ENCODE results near the gene ALOXE3.

The ALOXE3 gene

DNA sequence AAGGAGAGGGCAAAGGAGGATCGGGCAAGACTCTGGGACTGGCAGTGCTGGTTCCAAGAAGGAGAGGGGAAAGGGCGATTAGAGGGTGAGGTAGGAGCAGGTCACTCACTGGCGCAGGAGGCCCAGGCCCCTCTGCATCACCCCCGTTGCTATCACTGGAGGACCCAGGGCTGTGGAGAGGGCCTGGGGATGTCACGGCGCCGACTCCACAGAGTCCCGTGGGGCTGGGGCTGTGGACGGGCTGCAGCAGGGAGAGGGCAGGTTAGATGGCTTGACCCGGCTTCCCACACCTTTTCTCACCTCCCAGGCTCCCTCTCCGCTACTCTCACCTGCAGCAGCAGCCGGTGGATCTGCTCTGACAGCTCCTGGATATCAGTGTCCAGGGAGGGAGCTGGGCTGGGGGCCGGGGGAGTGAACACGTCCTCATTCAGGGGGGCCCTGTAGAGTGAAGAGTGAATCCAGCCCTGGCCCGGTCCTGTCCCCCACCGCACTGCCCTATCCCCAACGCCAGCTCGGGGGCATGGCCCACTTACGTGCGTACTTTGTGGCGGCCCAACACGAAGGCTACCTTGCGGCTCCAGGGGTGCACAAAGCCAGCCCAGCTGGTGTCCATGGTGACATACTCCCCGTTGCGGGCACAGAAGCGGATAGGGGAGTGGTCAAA lies 29.0 kb upstream of the ALOXE3 start:
- no peak for TF ChIP-seq FOXP2 (optimal IDR thresholded peaks at IDR 0.05; ENCODE audit: borderline replicate concordance, extremely low read depth, extremely low read length, insufficient read depth)
- TF ChIP-seq TAF1 (IDR thresholded peaks at IDR 0.05; ENCODE audit: borderline replicate concordance, insufficient read depth, low read length) = no peak

DNA sequence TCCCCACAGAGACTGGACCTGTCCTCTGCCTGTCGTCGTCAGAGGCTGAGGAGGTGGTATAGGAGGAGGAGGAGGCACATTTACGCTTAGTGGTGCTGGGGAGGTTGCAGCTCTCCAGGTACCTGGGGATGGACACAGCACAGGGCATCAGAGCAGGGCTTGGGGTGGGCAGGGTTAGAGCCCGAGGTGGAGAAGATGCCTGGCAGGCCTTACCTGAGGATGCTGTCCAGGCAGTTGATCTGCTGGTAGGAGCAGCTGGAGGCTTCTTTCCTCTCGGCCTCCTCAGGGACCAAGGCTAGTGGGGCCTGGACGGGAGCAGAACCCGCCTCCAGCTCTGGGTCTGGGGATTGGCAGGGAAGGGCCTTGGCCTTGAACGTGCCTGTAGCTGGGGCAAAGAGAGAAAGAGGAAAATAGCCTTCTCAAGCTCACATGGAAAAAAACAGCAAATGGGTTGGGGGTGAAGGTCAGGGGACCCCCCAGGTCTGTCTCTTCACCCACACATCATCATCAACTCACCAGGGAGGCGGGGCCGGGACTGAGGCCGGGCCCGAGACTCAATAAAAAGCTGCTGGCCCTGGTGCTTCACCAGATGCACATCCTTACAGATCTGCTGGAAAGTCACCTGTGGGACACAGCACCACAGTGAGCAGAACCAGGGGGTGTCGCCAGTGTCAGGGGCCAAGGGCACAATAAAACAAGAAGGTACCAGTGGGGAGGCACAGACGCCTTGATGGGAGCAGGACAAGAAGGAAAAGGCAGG lies 28.2 kb upstream of the ALOXE3 start:
- no peak for TF ChIP-seq FOXP2 (optimal IDR thresholded peaks at IDR 0.05; ENCODE audit: borderline replicate concordance, extremely low read depth, extremely low read length, insufficient read depth)
- no peak for TF ChIP-seq POLR2AphosphoS5 (IDR thresholded peaks at IDR 0.05; ENCODE audit: low read depth, low read length)
- TF ChIP-seq SIN3A (IDR thresholded peaks at IDR 0.05; ENCODE audit: borderline replicate concordance, insufficient read depth, low read length) = no peak
- TF ChIP-seq, protein P1, sequence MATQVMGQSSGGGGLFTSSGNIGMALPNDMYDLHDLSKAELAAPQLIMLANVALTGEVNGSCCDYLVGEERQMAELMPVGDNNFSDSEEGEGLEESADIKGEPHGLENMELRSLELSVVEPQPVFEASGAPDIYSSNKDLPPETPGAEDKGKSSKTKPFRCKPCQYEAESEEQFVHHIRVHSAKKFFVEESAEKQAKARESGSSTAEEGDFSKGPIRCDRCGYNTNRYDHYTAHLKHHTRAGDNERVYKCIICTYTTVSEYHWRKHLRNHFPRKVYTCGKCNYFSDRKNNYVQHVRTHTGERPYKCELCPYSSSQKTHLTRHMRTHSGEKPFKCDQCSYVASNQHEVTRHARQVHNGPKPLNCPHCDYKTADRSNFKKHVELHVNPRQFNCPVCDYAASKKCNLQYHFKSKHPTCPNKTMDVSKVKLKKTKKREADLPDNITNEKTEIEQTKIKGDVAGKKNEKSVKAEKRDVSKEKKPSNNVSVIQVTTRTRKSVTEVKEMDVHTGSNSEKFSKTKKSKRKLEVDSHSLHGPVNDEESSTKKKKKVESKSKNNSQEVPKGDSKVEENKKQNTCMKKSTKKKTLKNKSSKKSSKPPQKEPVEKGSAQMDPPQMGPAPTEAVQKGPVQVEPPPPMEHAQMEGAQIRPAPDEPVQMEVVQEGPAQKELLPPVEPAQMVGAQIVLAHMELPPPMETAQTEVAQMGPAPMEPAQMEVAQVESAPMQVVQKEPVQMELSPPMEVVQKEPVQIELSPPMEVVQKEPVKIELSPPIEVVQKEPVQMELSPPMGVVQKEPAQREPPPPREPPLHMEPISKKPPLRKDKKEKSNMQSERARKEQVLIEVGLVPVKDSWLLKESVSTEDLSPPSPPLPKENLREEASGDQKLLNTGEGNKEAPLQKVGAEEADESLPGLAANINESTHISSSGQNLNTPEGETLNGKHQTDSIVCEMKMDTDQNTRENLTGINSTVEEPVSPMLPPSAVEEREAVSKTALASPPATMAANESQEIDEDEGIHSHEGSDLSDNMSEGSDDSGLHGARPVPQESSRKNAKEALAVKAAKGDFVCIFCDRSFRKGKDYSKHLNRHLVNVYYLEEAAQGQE (IDR thresholded peaks at IDR 0.05; ENCODE audit: insufficient read depth in 1 of 2, low read depth in 2 of 2, low read length in 2 of 2) = no peak
- TF ChIP-seq TAF1 (IDR thresholded peaks at IDR 0.05; ENCODE audit: borderline replicate concordance, insufficient read depth, low read length) = no peak

DNA sequence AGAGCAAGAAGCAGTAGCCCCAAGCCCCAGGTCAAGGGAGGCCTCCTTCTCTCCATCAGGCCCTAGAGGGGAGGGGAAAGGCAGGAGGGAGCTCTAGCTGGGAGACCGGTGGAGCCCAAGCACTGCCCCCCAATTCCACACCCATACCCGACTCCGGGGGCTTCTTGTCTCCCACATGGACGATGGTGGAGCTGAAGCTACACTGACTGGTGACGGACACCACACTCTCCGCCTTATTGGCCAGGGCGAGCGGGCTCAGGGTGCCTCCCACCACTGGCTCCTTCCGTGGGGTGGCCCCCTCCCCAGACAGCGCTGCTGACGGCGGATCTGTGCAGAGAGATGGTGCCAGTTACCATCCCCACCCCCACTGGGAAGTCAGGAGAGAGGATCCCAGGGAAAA lies 27.5 kb upstream of the ALOXE3 start:
- TF ChIP-seq FOXP2 (optimal IDR thresholded peaks at IDR 0.05; ENCODE audit: borderline replicate concordance, extremely low read depth, extremely low read length, insufficient read depth) (no peak), POLR2AphosphoS5 (IDR thresholded peaks at IDR 0.05; ENCODE audit: low read depth, low read length) (no peak), SIN3A (IDR thresholded peaks at IDR 0.05; ENCODE audit: borderline replicate concordance, insufficient read depth, low read length) (no peak), TAF1 (IDR thresholded peaks at IDR 0.05; ENCODE audit: borderline replicate concordance, insufficient read depth, low read length) (no peak)
- TF ChIP-seq, protein P1 (IDR thresholded peaks at IDR 0.05; ENCODE audit: insufficient read depth in 1 of 2, low read depth in 2 of 2, low read length in 2 of 2) = no peak

DNA sequence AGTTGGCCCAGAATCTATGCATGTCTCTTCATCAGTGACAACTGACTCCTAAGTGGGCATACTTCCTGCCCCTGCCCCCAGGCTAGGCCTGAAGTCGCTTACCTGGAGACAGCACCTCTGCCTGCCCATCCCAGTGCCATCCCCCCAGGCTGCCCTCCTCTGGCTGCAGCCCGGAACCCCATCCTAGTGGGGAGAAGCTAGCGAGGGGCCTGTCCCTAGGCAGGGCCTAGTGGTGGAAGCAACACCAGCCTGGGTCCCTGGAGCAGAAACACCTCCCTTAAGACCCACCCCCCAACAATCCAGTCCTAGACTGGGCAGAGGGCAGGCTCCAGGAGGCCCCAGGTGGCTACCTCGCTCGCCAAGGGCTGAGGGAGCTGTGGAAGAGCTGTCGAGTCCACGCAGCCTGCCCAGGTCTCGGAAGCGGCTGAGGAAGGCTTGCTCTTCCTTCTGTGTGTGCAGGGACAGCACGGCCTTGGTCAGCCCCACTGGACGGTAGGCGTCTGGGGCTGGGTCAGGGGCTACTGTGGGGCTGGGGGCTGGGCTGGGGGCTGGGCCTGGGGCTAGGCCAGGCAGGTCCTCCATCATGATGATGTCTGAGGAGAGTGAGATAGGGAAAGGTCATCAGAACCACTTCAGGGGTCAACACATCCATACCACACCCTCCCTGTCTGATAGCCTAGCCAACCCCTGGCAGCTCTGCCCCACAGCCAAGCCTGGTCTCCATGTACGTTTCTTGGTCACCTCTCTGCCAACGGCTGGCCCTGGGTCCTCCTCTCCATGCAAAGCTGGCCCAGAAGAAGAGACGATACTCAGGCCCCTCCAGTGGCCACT lies 26.3 kb upstream of the ALOXE3 start:
- TF ChIP-seq POLR2AphosphoS5 (IDR thresholded peaks at IDR 0.05; ENCODE audit: low read depth, low read length) (no peak), TAF1 (IDR thresholded peaks at IDR 0.05; ENCODE audit: borderline replicate concordance, insufficient read depth, low read length) (no peak), SIN3A (IDR thresholded peaks at IDR 0.05; ENCODE audit: borderline replicate concordance, insufficient read depth, low read length) (no peak), FOXP2 (optimal IDR thresholded peaks at IDR 0.05; ENCODE audit: borderline replicate concordance, extremely low read depth, extremely low read length, insufficient read depth) (no peak)
- TF ChIP-seq, protein P1 (IDR thresholded peaks at IDR 0.05; ENCODE audit: insufficient read depth in 1 of 2, low read depth in 2 of 2, low read length in 2 of 2) = no peak

Measured in PFSK-1 (cell line).